ENCODE results near the gene ECEL1.

The ECEL1 gene

DNA sequence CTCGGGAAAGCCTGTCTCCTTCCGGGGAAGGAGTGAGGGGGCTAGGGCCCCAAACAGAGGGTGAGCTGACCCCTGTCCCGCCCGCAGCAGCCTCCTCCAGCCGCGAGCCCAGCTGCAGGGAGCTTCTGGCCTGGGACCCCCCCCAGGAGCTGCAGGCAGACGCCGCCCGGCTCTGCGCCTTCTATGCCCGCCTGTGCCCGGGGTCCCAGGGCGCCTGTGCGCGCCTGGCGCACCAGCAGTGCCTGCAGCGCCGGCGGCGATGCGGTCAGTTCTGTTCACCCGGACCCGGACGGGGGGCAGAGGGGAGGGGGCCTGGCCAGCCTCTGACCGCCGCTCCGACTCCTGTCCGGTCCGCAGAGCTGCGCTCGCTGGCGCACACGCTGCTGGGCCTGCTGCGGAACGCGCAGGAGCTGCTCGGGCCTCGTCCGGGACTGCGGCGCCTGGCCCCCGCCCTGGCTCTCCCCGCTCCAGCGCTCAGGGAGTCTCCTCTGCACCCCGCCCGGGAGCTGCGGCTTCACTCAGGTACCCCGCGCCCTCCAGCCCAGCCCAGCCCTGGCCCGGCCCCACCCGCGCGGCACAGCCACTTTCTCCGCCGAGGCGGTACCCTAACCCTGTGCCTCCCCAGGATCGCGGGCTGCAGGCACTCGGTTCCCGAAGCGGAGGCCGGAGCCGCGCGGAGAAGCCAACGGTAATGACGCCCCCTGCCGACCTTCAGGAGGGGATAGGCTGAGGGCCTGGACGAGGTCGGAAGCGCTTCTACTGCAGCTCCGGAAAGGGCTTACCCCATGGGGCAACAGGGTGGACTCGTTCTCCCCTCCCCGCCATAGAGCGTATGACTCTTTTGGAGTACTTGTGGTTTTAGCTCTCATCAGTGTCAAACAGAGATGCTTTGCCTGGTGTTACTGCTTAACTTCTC, 36.3 kb upstream of the ECEL1 start (continued):
- TF ChIP-seq, protein P1, sequence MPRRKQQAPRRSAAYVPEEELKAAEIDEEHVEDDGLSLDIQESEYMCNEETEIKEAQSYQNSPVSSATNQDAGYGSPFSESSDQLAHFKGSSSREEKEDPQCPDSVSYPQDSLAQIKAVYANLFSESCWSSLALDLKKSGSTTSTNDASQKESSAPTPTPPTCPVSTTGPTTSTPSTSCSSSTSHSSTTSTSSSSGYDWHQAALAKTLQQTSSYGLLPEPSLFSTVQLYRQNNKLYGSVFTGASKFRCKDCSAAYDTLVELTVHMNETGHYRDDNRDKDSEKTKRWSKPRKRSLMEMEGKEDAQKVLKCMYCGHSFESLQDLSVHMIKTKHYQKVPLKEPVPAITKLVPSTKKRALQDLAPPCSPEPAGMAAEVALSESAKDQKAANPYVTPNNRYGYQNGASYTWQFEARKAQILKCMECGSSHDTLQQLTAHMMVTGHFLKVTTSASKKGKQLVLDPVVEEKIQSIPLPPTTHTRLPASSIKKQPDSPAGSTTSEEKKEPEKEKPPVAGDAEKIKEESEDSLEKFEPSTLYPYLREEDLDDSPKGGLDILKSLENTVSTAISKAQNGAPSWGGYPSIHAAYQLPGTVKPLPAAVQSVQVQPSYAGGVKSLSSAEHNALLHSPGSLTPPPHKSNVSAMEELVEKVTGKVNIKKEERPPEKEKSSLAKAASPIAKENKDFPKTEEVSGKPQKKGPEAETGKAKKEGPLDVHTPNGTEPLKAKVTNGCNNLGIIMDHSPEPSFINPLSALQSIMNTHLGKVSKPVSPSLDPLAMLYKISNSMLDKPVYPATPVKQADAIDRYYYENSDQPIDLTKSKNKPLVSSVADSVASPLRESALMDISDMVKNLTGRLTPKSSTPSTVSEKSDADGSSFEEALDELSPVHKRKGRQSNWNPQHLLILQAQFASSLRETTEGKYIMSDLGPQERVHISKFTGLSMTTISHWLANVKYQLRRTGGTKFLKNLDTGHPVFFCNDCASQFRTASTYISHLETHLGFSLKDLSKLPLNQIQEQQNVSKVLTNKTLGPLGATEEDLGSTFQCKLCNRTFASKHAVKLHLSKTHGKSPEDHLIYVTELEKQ (tag by site-specific recombination; IDR thresholded peaks at IDR 0.05; ENCODE audit: borderline replicate concordance) = no peak
- peak; percentile 64; the same call in 1 of the 2 replicates for TF ChIP-seq ZBTB17 (tag by site-specific recombination; IDR thresholded peaks at IDR 0.05)
- TF ChIP-seq, protein P2, sequence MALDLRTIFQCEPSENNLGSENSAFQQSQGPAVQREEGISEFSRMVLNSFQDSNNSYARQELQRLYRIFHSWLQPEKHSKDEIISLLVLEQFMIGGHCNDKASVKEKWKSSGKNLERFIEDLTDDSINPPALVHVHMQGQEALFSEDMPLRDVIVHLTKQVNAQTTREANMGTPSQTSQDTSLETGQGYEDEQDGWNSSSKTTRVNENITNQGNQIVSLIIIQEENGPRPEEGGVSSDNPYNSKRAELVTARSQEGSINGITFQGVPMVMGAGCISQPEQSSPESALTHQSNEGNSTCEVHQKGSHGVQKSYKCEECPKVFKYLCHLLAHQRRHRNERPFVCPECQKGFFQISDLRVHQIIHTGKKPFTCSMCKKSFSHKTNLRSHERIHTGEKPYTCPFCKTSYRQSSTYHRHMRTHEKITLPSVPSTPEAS (tag by site-specific recombination; IDR thresholded peaks at IDR 0.05) = no peak
- TF ChIP-seq ZBTB8A (tag by site-specific recombination; IDR thresholded peaks at IDR 0.05) = peak; percentile 80
- TF ChIP-seq, protein P3, sequence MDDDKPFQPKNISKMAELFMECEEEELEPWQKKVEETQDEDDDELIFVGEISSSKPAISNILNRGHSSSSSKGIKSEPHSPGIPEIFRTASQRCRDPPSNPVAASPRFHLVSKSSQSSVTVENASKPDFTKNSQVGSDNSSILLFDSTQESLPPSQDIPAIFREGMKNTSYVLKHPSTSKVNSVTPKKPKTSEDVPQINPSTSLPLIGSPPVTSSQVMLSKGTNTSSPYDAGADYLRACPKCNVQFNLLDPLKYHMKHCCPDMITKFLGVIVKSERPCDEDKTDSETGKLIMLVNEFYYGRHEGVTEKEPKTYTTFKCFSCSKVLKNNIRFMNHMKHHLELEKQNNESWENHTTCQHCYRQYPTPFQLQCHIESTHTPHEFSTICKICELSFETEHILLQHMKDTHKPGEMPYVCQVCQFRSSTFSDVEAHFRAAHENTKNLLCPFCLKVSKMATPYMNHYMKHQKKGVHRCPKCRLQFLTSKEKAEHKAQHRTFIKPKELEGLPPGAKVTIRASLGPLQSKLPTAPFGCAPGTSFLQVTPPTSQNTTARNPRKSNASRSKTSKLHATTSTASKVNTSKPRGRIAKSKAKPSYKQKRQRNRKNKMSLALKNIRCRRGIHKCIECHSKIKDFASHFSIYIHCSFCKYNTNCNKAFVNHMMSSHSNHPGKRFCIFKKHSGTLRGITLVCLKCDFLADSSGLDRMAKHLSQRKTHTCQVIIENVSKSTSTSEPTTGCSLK (tag by site-specific recombination; IDR thresholded peaks at IDR 0.05) = no peak
- TF ChIP-seq, protein P4, sequence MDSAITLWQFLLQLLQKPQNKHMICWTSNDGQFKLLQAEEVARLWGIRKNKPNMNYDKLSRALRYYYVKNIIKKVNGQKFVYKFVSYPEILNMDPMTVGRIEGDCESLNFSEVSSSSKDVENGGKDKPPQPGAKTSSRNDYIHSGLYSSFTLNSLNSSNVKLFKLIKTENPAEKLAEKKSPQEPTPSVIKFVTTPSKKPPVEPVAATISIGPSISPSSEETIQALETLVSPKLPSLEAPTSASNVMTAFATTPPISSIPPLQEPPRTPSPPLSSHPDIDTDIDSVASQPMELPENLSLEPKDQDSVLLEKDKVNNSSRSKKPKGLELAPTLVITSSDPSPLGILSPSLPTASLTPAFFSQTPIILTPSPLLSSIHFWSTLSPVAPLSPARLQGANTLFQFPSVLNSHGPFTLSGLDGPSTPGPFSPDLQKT (IDR thresholded peaks at IDR 0.05; ENCODE audit: borderline replicate concordance, low read depth, low read length) = no peak
- TF ChIP-seq, protein P5, sequence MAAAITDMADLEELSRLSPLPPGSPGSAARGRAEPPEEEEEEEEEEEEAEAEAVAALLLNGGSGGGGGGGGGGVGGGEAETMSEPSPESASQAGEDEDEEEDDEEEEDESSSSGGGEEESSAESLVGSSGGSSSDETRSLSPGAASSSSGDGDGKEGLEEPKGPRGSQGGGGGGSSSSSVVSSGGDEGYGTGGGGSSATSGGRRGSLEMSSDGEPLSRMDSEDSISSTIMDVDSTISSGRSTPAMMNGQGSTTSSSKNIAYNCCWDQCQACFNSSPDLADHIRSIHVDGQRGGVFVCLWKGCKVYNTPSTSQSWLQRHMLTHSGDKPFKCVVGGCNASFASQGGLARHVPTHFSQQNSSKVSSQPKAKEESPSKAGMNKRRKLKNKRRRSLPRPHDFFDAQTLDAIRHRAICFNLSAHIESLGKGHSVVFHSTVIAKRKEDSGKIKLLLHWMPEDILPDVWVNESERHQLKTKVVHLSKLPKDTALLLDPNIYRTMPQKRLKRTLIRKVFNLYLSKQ (tag by site-specific recombination; IDR thresholded peaks at IDR 0.05; ENCODE audit: borderline replicate concordance) = no peak
- no peak for TF ChIP-seq PRDM1 (tag by site-specific recombination; IDR thresholded peaks at IDR 0.05)
- TF ChIP-seq SP3 (tag by site-specific recombination; IDR thresholded peaks at IDR 0.05) = no peak
- TF ChIP-seq GLIS2 (tag by site-specific recombination; IDR thresholded peaks at IDR 0.05) = peak; percentile 73; the same call in 1 of the 2 replicates
- no peak for TF ChIP-seq ZNF211 (tag by site-specific recombination; IDR thresholded peaks at IDR 0.05; ENCODE audit: low read depth)
- TF ChIP-seq, protein P6, sequence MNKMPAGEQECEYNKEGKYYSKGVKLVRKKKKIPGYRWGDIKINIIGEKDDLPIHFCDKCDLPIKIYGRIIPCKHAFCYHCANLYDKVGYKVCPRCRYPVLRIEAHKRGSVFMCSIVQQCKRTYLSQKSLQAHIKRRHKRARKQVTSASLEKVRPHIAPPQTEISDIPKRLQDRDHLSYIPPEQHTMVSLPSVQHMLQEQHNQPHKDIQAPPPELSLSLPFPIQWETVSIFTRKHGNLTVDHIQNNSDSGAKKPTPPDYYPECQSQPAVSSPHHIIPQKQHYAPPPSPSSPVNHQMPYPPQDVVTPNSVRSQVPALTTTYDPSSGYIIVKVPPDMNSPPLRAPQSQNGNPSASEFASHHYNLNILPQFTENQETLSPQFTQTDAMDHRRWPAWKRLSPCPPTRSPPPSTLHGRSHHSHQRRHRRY (tag by site-specific recombination; IDR thresholded peaks at IDR 0.05) = no peak
- TF ChIP-seq ZNF510 (tag by site-specific recombination; IDR thresholded peaks at IDR 0.05; ENCODE audit: insufficient replicate concordance) = no peak
- TF ChIP-seq ZNF140 (tag by site-specific recombination; IDR thresholded peaks at IDR 0.05) = no peak
- TF ChIP-seq, protein P7, sequence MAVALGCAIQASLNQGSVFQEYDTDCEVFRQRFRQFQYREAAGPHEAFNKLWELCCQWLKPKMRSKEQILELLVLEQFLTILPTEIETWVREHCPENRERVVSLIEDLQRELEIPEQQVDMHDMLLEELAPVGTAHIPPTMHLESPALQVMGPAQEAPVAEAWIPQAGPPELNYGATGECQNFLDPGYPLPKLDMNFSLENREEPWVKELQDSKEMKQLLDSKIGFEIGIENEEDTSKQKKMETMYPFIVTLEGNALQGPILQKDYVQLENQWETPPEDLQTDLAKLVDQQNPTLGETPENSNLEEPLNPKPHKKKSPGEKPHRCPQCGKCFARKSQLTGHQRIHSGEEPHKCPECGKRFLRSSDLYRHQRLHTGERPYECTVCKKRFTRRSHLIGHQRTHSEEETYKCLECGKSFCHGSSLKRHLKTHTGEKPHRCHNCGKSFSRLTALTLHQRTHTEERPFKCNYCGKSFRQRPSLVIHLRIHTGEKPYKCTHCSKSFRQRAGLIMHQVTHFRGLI (tag by site-specific recombination; IDR thresholded peaks at IDR 0.05) = no peak
- no peak for TF ChIP-seq WT1 (tag by site-specific recombination; IDR thresholded peaks at IDR 0.05)
- TF ChIP-seq ZNF37A (tag by site-specific recombination; IDR thresholded peaks at IDR 0.05) = no peak
- TF ChIP-seq ZNF610 (tag by site-specific recombination; IDR thresholded peaks at IDR 0.05; ENCODE audit: borderline replicate concordance) = no peak
- TF ChIP-seq GLI4 (tag by site-specific recombination; IDR thresholded peaks at IDR 0.05) = no peak
- TF ChIP-seq ZNF600 (tag by site-specific recombination; IDR thresholded peaks at IDR 0.05) = peak; percentile 96
- TF ChIP-seq, protein P8, sequence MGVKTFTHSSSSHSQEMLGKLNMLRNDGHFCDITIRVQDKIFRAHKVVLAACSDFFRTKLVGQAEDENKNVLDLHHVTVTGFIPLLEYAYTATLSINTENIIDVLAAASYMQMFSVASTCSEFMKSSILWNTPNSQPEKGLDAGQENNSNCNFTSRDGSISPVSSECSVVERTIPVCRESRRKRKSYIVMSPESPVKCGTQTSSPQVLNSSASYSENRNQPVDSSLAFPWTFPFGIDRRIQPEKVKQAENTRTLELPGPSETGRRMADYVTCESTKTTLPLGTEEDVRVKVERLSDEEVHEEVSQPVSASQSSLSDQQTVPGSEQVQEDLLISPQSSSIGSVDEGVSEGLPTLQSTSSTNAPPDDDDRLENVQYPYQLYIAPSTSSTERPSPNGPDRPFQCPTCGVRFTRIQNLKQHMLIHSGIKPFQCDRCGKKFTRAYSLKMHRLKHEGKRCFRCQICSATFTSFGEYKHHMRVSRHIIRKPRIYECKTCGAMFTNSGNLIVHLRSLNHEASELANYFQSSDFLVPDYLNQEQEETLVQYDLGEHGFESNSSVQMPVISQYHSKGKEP (tag by site-specific recombination; IDR thresholded peaks at IDR 0.05) = no peak
- TF ChIP-seq, protein P9, sequence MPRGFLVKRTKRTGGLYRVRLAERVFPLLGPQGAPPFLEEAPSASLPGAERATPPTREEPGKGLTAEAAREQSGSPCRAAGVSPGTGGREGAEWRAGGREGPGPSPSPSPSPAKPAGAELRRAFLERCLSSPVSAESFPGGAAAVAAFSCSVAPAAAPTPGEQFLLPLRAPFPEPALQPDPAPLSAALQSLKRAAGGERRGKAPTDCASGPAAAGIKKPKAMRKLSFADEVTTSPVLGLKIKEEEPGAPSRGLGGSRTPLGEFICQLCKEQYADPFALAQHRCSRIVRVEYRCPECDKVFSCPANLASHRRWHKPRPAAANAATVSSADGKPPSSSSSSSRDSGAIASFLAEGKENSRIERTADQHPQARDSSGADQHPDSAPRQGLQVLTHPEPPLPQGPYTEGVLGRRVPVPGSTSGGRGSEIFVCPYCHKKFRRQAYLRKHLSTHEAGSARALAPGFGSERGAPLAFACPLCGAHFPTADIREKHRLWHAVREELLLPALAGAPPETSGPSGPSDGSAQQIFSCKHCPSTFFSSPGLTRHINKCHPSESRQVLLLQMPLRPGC (tag by site-specific recombination; IDR thresholded peaks at IDR 0.05) = no peak

Data from HEK293 (cell line).